Head of caudate nucleus (tissue), 42 donors: ENCODE measurements around the gene UMODL1.

Source experiments
- DNase-seq, 42 donors: peaks; one replicate each; pipeline versions ENCODE4 v3.0.0 to v3.0.0-alpha.2; 2020 to 2021; ENCODE audit warnings: mixed read lengths in 7 of 42
- intact Hi-C: fragments of 100-400 bp; cut with DNase I; formaldehyde crosslinking; loops from one replicate; pipeline ENCODE4 v1.15.0; 2022

Gene UMODL1

GRCh38 chr21:42151148-42151947, 80.2 kb downstream of the UMODL1 start:
- DNase-seq, result peak in 4 of 42 donors; percentile 11 to 30 (median 27)
- intact Hi-C loops, result no loop called here

- intact Hi-C loops, result no loop called here
- no peak for DNase-seq
These were observed 80.8 kb downstream of the UMODL1 start for GRCh38 chr21:42151948-42152220.

- intact Hi-C loops, result no loop called here
- DNase-seq, result peak in 4 of 42 donors; percentile 6 to 43 (median 21)
These were observed 82.0 kb downstream of the UMODL1 start for GRCh38 chr21:42153046-42153686.

GRCh38 chr21:42153746-42154145, 82.6 kb downstream of the UMODL1 start:
- peak in 4 of 42 donors; percentile 10 to 35 (median 16) for DNase-seq
- intact Hi-C loops, result no loop called here

GRCh38 chr21:42154237-42155044, 83.3 kb downstream of the UMODL1 start:
- DNase-seq, result peak in 5 of 42 donors; percentile 1 to 30 (median 14)

GRCh38 chr21:42155045-42155855, 84.1 kb downstream of the UMODL1 start:
- intact Hi-C loops, result no loop called here
- peak in 5 of 42 donors; percentile 3 to 36 (median 13) for DNase-seq

More at GRCh38 chr21:42154237-42155044, 83.3 kb downstream of the UMODL1 start:
- intact Hi-C loops, result no loop called here

GRCh38 chr21:42156690-42157605, 85.8 kb downstream of the UMODL1 start:
- peak; percentile 84 to 99 (median 96) for DNase-seq
- intact Hi-C loops, result no loop called here

GRCh38 chr21:42157606-42158310, 86.6 kb downstream of the UMODL1 start:
- intact Hi-C loops, result no loop called here

GRCh38 chr21:42158846-42159245, 87.7 kb downstream of the UMODL1 start:
- intact Hi-C loops, result no loop called here
- DNase-seq, result peak in 5 of 42 donors; percentile 1 to 22 (median 19)

More at GRCh38 chr21:42157606-42158310, 86.6 kb downstream of the UMODL1 start:
- peak in 5 of 42 donors; percentile 3 to 36 (median 28) for DNase-seq

GRCh38 chr21:42159560-42160110, 88.5 kb downstream of the UMODL1 start:
- peak in 6 of 42 donors; percentile 4 to 23 (median 11) for DNase-seq
- intact Hi-C loops, result no loop called here

- peak in 3 of 42 donors; percentile 7 to 25 (median 14) for DNase-seq
- intact Hi-C loops, result no loop called here
These were observed 89.1 kb downstream of the UMODL1 start for GRCh38 chr21:42160111-42160721.

GRCh38 chr21:42160765-42161164, 89.6 kb downstream of the UMODL1 start:
- intact Hi-C loops, result no loop called here
- DNase-seq, result peak in 3 of 42 donors; percentile 2 to 32 (median 17)

GRCh38 chr21:42161401-42161955, 90.4 kb downstream of the UMODL1 start:
- DNase-seq, result no peak
- intact Hi-C loops, result no loop called here

GRCh38 chr21:42161956-42162681, 91.0 kb downstream of the UMODL1 start:
- intact Hi-C loops, result no loop called here
- peak in 4 of 42 donors; percentile 10 to 48 (median 30) for DNase-seq

- peak in 4 of 42 donors; percentile 9 to 20 (median 12) for DNase-seq
- intact Hi-C loops, result no loop called here
These were observed 91.9 kb downstream of the UMODL1 start for GRCh38 chr21:42162831-42163510.
